Upper lobe of left lung (tissue), 4 donors: ENCODE results near the gene TMEM59.

Experiments used
- CTCF ChIP-seq, 6 experiments: fragments of 450-650 bp in 4 of 6; fragments of 200-600 bp in 2 of 6; sonication (generic) in 2 of 6; IDR thresholded peaks; one replicate each; pipeline ENCODE4 v1.5.1; 2016 to 2019; ENCODE audit warnings: antibody characterized with exemption in 6 of 6
- POLR2A ChIP-seq, 4 donors: fragments of 450-650 bp; IDR thresholded peaks; one replicate each; pipeline ENCODE4 v1.5.1; 2016 to 2017; ENCODE audit warnings: antibody characterized with exemption in 4 of 4, mild to moderate bottlenecking in 2 of 4

- TF ChIP-seq CTCF (IDR thresholded peaks at IDR 0.05) (no peak), POLR2A (IDR thresholded peaks at IDR 0.05) (no peak)
Observed at GRCh38 chr1:54024358-54024757, 28.6 kb downstream of the TMEM59 start.
